Osteoblast (primary cell): Measurements from ENCODE around the gene RTL10. TPM values are rescaled to one million over a fixed set of nuclear protein-coding genes. Genes with fewer than 3 reads are reported as not detected.

ENCODE experiments used
- DNase-seq: peaks from one replicate; pipeline ENCODE4 v3.0.0; 2011; ENCODE audit warnings: low spot score, mixed read lengths; ENCODE audit not compliant: insufficient read length; ENCODE audit errors: missing footprints
- H2AFZ ChIP-seq: 2 replicates; pipeline ENCODE4 v1.6.0; 2011; ENCODE audit warnings: mild to moderate bottlenecking, low read length
- H3K27ac ChIP-seq: 2 replicates; pipeline ENCODE4 v1.5.1; 2011; ENCODE audit warnings: mild to moderate bottlenecking, low read depth, low read length, moderate library complexity
- H3K27me3 ChIP-seq: 2 replicates; pipeline ENCODE4 v1.6.0; 2012; ENCODE audit warnings: mild to moderate bottlenecking, control low read depth, inconsistent platforms, low read length, moderate library complexity; ENCODE audit not compliant: insufficient read depth
- H3K36me3 ChIP-seq: 2 replicates; pipeline ENCODE4 v1.5.1; 2011; ENCODE audit warnings: mild to moderate bottlenecking, low read length, control low read depth, moderate library complexity; ENCODE audit not compliant: insufficient read depth
- H3K4me1 ChIP-seq: 2 replicates; pipeline ENCODE4 v1.5.1; 2011; ENCODE audit warnings: mild to moderate bottlenecking, low read length, control low read depth, moderate library complexity; ENCODE audit not compliant: insufficient read depth
- H3K4me2 ChIP-seq: 2 replicates; pipeline ENCODE4 v1.6.0; 2011; ENCODE audit warnings: mild to moderate bottlenecking, low read length; ENCODE audit not compliant: insufficient read depth
- H3K4me3 ChIP-seq: fragments of 200-600 bp; sonication (generic); 3 replicates; pipeline ENCODE4 v1.5.1; 2012; ENCODE audit warnings: mild to moderate bottlenecking, low read length, inconsistent platforms; ENCODE audit not compliant: insufficient read depth
- H3K79me2 ChIP-seq: 2 replicates; pipeline ENCODE4 v1.6.0; 2012; ENCODE audit warnings: mild to moderate bottlenecking, low read length, control low read depth, inconsistent platforms; ENCODE audit not compliant: insufficient read depth
- H3K9me3 ChIP-seq: 2 replicates; pipeline ENCODE4 v1.5.1; 2011; ENCODE audit warnings: low read depth, low read length, control low read depth
- H4K20me1 ChIP-seq: 2 replicates; pipeline ENCODE4 v1.6.0; 2012; ENCODE audit warnings: mild to moderate bottlenecking, low read length, control low read depth; ENCODE audit not compliant: insufficient read depth
- CTCF ChIP-seq: IDR thresholded peaks from 2 replicates; pipeline ENCODE4 v1.5.1; 2011; ENCODE audit warnings: mild to moderate bottlenecking, low read depth, low read length, moderate library complexity; ENCODE audit errors: extremely low read depth
- total RNA-seq: library from RNA; depleted of rRNA; stranded (reverse); fragments of >200 nt; gene quantifications from 2 replicates; pipeline ENCODE4 v1.2.3, GENCODE V29; 2012

RTL10 gene
- total RNA-seq, 1 donor: 11.9 TPM

GRCh38 chr22:19873960-19874306 is 19.3 kb upstream of the RTL10 start:
- peaks cover 35% of the 10 kb centered on the region for H3K4me1 ChIP-seq
- no peaks in the 10 kb centered on the region for H4K20me1 ChIP-seq
- TF ChIP-seq CTCF: no peak
- H3K27ac ChIP-seq: no peak overlapping the region
- peak overlapping the region; percentile 32 for H3K4me2 ChIP-seq
- no peaks in the 10 kb centered on the region for H3K79me2 ChIP-seq
- no peaks in the 10 kb centered on the region for H3K36me3 ChIP-seq
- H3K27me3 ChIP-seq: no peaks in the 10 kb centered on the region
- H2AFZ ChIP-seq: no peak overlapping the region
- DNase-seq: peak; percentile 68
- H3K4me3 ChIP-seq: no peak overlapping the region
- H3K9me3 ChIP-seq: no peaks in the 10 kb centered on the region

DNA sequence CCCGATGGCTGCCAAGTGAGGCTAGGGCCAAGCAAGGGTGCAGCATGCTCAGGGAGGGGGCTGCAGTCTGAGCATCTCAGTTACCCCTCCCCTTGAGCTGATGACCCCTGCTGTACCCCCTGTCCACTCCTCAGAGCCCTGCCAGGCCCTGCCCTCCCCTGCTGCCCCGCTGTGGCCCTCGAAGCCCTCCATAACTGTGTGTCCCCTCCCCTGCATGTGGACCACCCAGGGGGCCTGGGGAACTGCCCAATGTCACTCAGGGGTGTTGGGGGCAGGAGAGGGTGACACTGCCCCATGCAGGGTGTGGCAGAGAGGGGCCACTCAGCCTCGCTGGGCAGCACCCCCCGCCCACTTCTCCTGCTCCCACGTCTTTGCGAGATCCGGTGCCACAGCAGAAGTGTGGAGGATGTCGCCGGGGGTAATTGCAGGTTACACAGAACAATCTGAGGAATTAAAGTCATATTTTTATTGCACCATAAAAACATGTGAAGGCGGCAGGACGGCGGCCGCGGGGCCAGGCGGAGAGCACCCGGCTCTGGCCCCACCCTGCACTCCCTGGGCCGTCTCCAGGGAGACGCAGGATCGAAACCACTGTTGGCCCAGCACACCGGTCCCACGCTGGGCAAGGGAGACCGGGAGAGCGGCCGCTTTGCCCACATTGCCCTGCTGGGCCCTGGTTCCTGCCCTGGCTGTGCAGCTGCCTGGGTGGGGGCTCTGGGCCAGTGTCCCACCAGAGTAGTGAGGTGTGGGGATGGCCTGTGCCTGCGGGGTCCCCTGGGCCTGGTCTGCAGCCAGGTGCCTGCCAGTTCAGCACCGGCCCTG is 18.7 kb upstream of the RTL10 start:
- H3K4me2 ChIP-seq: peak overlapping the region; percentile 32
- peaks cover 30% of the 10 kb centered on the region for H3K4me1 ChIP-seq
- H3K4me3 ChIP-seq: peak overlapping the region; percentile 25
- H3K27ac ChIP-seq: no peak overlapping the region
- DNase-seq: peak; percentile 87
- no peak for TF ChIP-seq CTCF
- no peaks in the 10 kb centered on the region for H3K27me3 ChIP-seq
- no peaks in the 10 kb centered on the region for H3K79me2 ChIP-seq
- H2AFZ ChIP-seq: no peak overlapping the region
- no peaks in the 10 kb centered on the region for H4K20me1 ChIP-seq
- no peaks in the 10 kb centered on the region for H3K9me3 ChIP-seq
- H3K36me3 ChIP-seq: no peaks in the 10 kb centered on the region

DNA sequence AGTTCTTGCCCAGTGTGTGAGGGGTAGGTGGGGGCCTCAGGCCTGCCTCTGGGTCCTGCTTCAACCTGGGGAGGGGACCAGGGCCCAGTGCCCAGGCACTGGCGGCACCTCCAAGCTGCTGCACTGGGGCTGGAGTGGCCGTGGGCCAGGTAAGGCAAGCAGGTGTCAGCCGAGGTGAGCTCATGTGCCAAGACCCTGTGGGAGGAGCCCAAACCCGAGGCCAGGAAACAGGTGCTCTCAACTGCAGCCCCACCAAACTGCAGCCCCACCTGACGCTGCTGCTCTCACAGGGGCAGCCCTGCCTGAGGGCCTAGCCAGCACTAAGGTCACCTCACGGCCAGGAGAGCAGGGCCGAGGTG is 18.1 kb upstream of the RTL10 start:
- no peak overlapping the region for H3K27ac ChIP-seq
- TF ChIP-seq CTCF: no peak
- H3K9me3 ChIP-seq: no peaks in the 10 kb centered on the region
- peaks cover 24% of the 10 kb centered on the region for H3K4me1 ChIP-seq
- H3K27me3 ChIP-seq: no peaks in the 10 kb centered on the region
- H4K20me1 ChIP-seq: no peaks in the 10 kb centered on the region
- no peak overlapping the region for H3K4me3 ChIP-seq
- no peak overlapping the region for H3K4me2 ChIP-seq
- H2AFZ ChIP-seq: no peak overlapping the region
- no peaks in the 10 kb centered on the region for H3K79me2 ChIP-seq
- H3K36me3 ChIP-seq: no peaks in the 10 kb centered on the region
- peak; percentile 44 for DNase-seq

DNA sequence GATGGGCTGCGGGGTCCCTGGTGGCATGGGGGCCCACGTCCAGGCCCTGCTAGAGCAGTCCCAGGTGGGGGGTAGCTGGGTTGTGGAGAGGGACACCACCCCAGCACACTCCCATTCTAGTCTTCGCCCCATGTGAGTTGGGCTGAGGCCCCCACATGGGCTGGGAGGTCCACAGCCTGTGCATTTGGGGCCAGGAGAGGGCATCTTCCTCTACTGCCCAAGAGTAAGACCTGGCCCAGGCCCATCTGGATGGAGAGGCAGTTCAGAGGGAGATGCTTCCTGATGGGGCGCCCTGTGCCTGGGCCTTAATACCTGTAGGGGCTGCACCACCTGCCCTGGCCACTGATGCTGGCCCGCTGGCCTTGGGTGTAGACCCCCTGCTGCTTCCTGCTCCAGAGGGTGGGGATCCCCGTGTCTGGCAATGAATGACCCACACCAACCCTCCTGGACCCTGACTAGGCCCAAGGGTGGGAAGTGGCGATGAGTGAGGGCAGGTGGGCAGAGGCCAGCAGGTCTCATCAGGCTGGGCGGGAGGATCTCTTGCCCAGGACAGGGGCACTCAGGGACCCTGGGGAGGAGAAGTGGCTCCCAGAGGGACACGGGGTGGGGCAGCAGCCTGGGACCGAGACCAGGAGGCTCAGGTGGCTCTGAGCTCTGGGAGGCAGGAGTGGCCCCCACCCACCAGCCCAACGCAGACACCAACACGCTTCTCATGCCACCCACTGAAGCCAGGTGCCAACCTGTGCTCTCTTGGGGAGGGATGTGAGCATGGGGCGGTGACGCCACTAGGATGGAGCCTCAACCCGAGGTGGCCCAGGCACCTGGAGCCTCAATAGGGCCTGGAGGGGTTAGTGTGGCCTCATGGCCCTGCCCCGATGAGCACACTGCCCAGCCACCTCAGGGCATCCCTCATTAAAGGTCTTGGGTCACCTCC is 17.4 kb upstream of the RTL10 start:
- Histone ChIP-seq H4K20me1 (no peaks in the 10 kb centered on the region), H3K27ac (no peak overlapping the region), H3K79me2 (no peaks in the 10 kb centered on the region), H3K27me3 (no peaks in the 10 kb centered on the region), H3K36me3 (no peaks in the 10 kb centered on the region), H3K4me1 (peaks cover 18% of the 10 kb centered on the region), H2AFZ (no peak overlapping the region), H3K4me2 (no peak overlapping the region), H3K4me3 (no peak overlapping the region), H3K9me3 (no peaks in the 10 kb centered on the region)
- DNase-seq: peak; percentile 42
- TF ChIP-seq CTCF: no peak
